Transverse colon (tissue), 4 donors: ENCODE measurements around the gene EHF.

Experiments
- CTCF ChIP-seq, 5 experiments: fragments of 200-600 bp in 3 of 5; fragments of 450-650 bp in 2 of 5; sonication (generic) in 3 of 5; IDR thresholded peaks; 1 replicate in 2 of 5; 2 replicates in 3 of 5; pipeline ENCODE4 v1.5.1; 2016 to 2017; ENCODE audit warnings: antibody characterized with exemption in 5 of 5, inconsistent platforms in 3 of 5, mild to moderate bottlenecking in 2 of 5, moderate library complexity in 1 of 5
- EP300 ChIP-seq: sonication (generic); formaldehyde crosslinking; IDR thresholded peaks from one replicate; pipeline ENCODE4 v1.6.1; 2017; ENCODE audit warnings: antibody characterized with exemption, low read depth
- POLR2A ChIP-seq: fragments of 450-650 bp; IDR thresholded peaks from one replicate; pipeline ENCODE4 v1.6.1; 2016; ENCODE audit warnings: antibody characterized with exemption, mild to moderate bottlenecking, moderate library complexity
- POLR2AphosphoS5 ChIP-seq, 3 donors: sonication (generic); formaldehyde crosslinking; IDR thresholded peaks; one replicate each; pipeline ENCODE4 v1.6.1; 2016; ENCODE audit warnings: antibody characterized with exemption in 3 of 3

DNA sequence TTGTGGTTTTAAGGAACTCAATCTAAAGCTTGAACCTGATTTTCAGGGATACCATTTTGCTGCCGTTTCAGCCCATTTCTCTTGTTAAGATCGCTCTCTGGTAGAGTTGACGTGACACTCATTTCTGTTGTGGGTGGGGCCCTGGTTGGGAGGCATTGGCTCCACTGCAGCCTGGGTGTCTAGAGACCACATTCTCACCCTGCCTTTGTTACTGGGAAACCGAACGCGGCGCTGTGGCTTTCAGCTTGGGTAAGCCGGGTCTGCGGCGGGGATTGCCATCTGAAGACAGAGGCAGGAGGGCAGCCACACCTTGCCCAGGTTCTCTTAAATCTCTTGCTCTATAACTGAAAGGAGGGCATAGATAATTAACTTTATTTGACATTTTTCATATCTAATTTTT is 3.2 kb downstream of the EHF start:
- TF ChIP-seq CTCF (IDR thresholded peaks at IDR 0.05) (no peak), POLR2AphosphoS5 (IDR thresholded peaks at IDR 0.05) (peak in 2 of 3 donors; percentile 53 to 70), POLR2A (peak; percentile 53), EP300 (no peak)
